Esophagus (tissue), 2 donors: Measurements from ENCODE around the gene PPP1R13B. TPM values are rescaled to one million over a fixed set of nuclear protein-coding genes. Genes with fewer than 3 reads are reported as not detected.

Experiments used
- H3K27ac ChIP-seq, 2 donors: one replicate each; pipeline ENCODE4 v1.5.1; 2013; ENCODE audit warnings: low read depth in 2 of 2, mild to moderate bottlenecking in 2 of 2, inconsistent platforms in 1 of 2, low read length in 1 of 2, moderate library complexity in 1 of 2
- H3K27me3 ChIP-seq, 2 donors: one replicate each; pipeline ENCODE4 v1.6.1; 2013; ENCODE audit warnings: low read length in 2 of 2, control low read depth in 1 of 2, mild to moderate bottlenecking in 1 of 2; ENCODE audit not compliant: insufficient read depth in 2 of 2, control insufficient read depth in 1 of 2
- H3K36me3 ChIP-seq, 2 donors: one replicate each; pipeline ENCODE4 v1.6.1; 2013; ENCODE audit warnings: low read length in 1 of 2; ENCODE audit not compliant: control insufficient read depth in 2 of 2, insufficient read depth in 2 of 2
- H3K4me1 ChIP-seq, 2 donors: one replicate each; pipeline ENCODE4 v1.6.1; 2013; ENCODE audit warnings: low read length in 1 of 2; ENCODE audit not compliant: control insufficient read depth in 2 of 2, insufficient read depth in 2 of 2
- H3K4me3 ChIP-seq, 2 donors: one replicate each; pipeline ENCODE4 v1.5.1; 2013; ENCODE audit warnings: low read length in 2 of 2, mild to moderate bottlenecking in 2 of 2, low read depth in 1 of 2, moderate library complexity in 1 of 2
- H3K9me3 ChIP-seq, 2 donors: one replicate each; pipeline ENCODE4 v1.6.1; 2013; ENCODE audit warnings: mild to moderate bottlenecking in 2 of 2, low read depth in 1 of 2, low read length in 1 of 2, moderate library complexity in 1 of 2; ENCODE audit not compliant: control insufficient read depth in 2 of 2, insufficient read depth in 1 of 2
- WGBS, 2 donors: extraction: QIAGEN DNeasy Blood & Tissue Kit; methylation state at CpG; one replicate each; pipeline ENCODE4 v1.1.7; 2013; 5-methylcytosine and 5-hydroxymethylcytosine counted together
- polyA plus RNA-seq, 2 donors: library from polyadenylated mRNA; stranded (reverse); fragments of 200-250 nt; gene quantifications; one replicate each; pipeline ENCODE4 v1.2.3, GENCODE V29; 2013
- donor health status: healthy with polysubstance abuse.
- donor health status: Bipolar disorder and iron deficiency.

PPP1R13B gene
- polyA plus RNA-seq, 2 donors = 16.4 to 28.4 TPM

GRCh38 chr14:103700753-103701490 lies 146.5 kb downstream of the PPP1R13B start:
- 79 to 84% methylated on average over 21 of the region's 21 CpGs for WGBS, 2 donors
- H3K36me3 ChIP-seq = peaks cover 7 to 43% of the 10 kb centered on the region in 2 donors
- peaks cover 17 to 38% of the 10 kb centered on the region in 2 donors for H3K4me1 ChIP-seq
- H3K9me3 ChIP-seq = peaks cover 0 to 2% of the 10 kb centered on the region in 2 donors
- H3K27me3 ChIP-seq = no peaks in the 10 kb centered on the region
- no peak overlapping the region for H3K4me3 ChIP-seq
- H3K27ac ChIP-seq = peak overlapping the region in 1 of 2 donors; percentile 27

- Histone ChIP-seq H3K4me3 (no peak overlapping the region), H3K9me3 (peaks cover 0 to 2% of the 10 kb centered on the region in 2 donors), H3K27me3 (no peaks in the 10 kb centered on the region), H3K27ac (peak overlapping the region in 1 of 2 donors; percentile 27), H3K36me3 (peaks cover 12 to 40% of the 10 kb centered on the region in 2 donors), H3K4me1 (peaks cover 14 to 38% of the 10 kb centered on the region in 2 donors)
- 67 to 70% methylated on average over 25 of the region's 25 CpGs for WGBS, 2 donors
These were observed 147.2 kb downstream of the PPP1R13B start for GRCh38 chr14:103699901-103700752.

- peaks cover 0 to 2% of the 10 kb centered on the region in 2 donors for H3K9me3 ChIP-seq
- peak overlapping the region; percentile 32 to 54 for H3K27ac ChIP-seq
- WGBS, 2 donors = 82 to 86% methylated on average over 16 to 17 of the region's 17 CpGs
- H3K4me1 ChIP-seq = peaks cover 12 to 43% of the 10 kb centered on the region in 2 donors
- H3K4me3 ChIP-seq = no peak overlapping the region
- H3K36me3 ChIP-seq = peaks cover 15 to 46% of the 10 kb centered on the region in 2 donors
- H3K27me3 ChIP-seq = no peaks in the 10 kb centered on the region
These were observed 148.1 kb downstream of the PPP1R13B start for GRCh38 chr14:103699261-103699661.

GRCh38 chr14:103698380-103699260 lies 148.8 kb downstream of the PPP1R13B start:
- Histone ChIP-seq H3K36me3 (peaks cover 15 to 45% of the 10 kb centered on the region in 2 donors), H3K27me3 (no peaks in the 10 kb centered on the region), H3K9me3 (peaks cover 0 to 4% of the 10 kb centered on the region in 2 donors), H3K4me3 (no peak overlapping the region), H3K27ac (peak overlapping the region; percentile 54 to 89), H3K4me1 (peaks cover 12 to 44% of the 10 kb centered on the region in 2 donors)
- 54 to 56% methylated on average over 33 of the region's 33 CpGs for WGBS, 2 donors

GRCh38 chr14:103697603-103698379 lies 149.6 kb downstream of the PPP1R13B start:
- no peaks in the 10 kb centered on the region for H3K27me3 ChIP-seq
- WGBS, 2 donors = 76 to 86% methylated on average over 14 of the region's 14 CpGs
- peak overlapping the region; percentile 54 to 89 for H3K27ac ChIP-seq
- no peak overlapping the region for H3K4me3 ChIP-seq
- H3K4me1 ChIP-seq = peaks cover 12 to 50% of the 10 kb centered on the region in 2 donors
- H3K36me3 ChIP-seq = peaks cover 15 to 36% of the 10 kb centered on the region in 2 donors
- H3K9me3 ChIP-seq = peaks cover 0 to 4% of the 10 kb centered on the region in 2 donors

- peaks cover 16 to 35% of the 10 kb centered on the region in 2 donors for H3K36me3 ChIP-seq
- no peak overlapping the region for H3K27ac ChIP-seq
- peaks cover 0 to 4% of the 10 kb centered on the region in 2 donors for H3K9me3 ChIP-seq
- H3K27me3 ChIP-seq = no peaks in the 10 kb centered on the region
- H3K4me3 ChIP-seq = no peak overlapping the region
- 19 to 48% methylated on average over 3 of the region's 3 CpGs for WGBS, 2 donors
- H3K4me1 ChIP-seq = peaks cover 14 to 52% of the 10 kb centered on the region in 2 donors
These were observed 150.2 kb downstream of the PPP1R13B start for GRCh38 chr14:103697206-103697602.

- peaks cover 15 to 53% of the 10 kb centered on the region in 2 donors for H3K4me1 ChIP-seq
- peaks cover 0 to 2% of the 10 kb centered on the region in 2 donors for H3K9me3 ChIP-seq
- H3K36me3 ChIP-seq = peaks cover 14 to 33% of the 10 kb centered on the region in 2 donors
- H3K27me3 ChIP-seq = no peaks in the 10 kb centered on the region
- no peak overlapping the region for H3K4me3 ChIP-seq
- H3K27ac ChIP-seq = peak overlapping the region; percentile 21 to 70
- 31 to 43% methylated on average over 17 of the region's 17 CpGs for WGBS, 2 donors
These were observed 150.8 kb downstream of the PPP1R13B start for GRCh38 chr14:103696466-103697071.

GRCh38 chr14:103696070-103696402 lies 151.3 kb downstream of the PPP1R13B start:
- H3K27ac ChIP-seq = no peak overlapping the region
- H3K4me3 ChIP-seq = no peak overlapping the region
- H3K9me3 ChIP-seq = peaks cover 0 to 2% of the 10 kb centered on the region in 2 donors
- no peaks in the 10 kb centered on the region for H3K27me3 ChIP-seq
- peaks cover 15 to 53% of the 10 kb centered on the region in 2 donors for H3K4me1 ChIP-seq
- peaks cover 14 to 33% of the 10 kb centered on the region in 2 donors for H3K36me3 ChIP-seq
- 61% methylated on average over 12 to 13 of the region's 13 CpGs for WGBS, 2 donors
